SK-MEL-5 (cell line): ENCODE data around the gene EPHB2. TPM values are rescaled to one million over a fixed set of nuclear protein-coding genes. Genes with fewer than 3 reads are reported as not detected.
"Not testable (repeated sequence)": the region's sequence is repeated elsewhere in the genome, so short reads cannot be mapped to it uniquely, and the experiment has no call there.

Experiments used
- DNase-seq: peaks from one replicate; pipeline ENCODE4 v3.0.0-alpha.2; 2016; ENCODE audit warnings: low read depth, low spot score
- in situ Hi-C: cut with HindIII; loops from 2 replicates; pipeline ENCODE4 v1.10.0; 2016; ENCODE audit warnings: low sequenced_read_pairs, high pct_unique_total_duplicates, low pct_unique_long_range_greater_than_20kb
- total RNA-seq: library from RNA; depleted of rRNA; stranded (reverse); fragments of >200 nt; shearing (Covaris generic); gene quantifications from 2 replicates; pipeline ENCODE4 v1.2.3, GENCODE V29; 2014

EPHB2 gene
- total RNA-seq, 1 experiment from 2014 or later: 1.3 TPM

GRCh38 chr1:22944346-22945055, 233.9 kb downstream of the EPHB2 start:
- in situ Hi-C loops: no loop called here

GRCh38 chr1:22945171-22945570, 234.5 kb downstream of the EPHB2 start:
- not testable (repeated sequence) for DNase-seq

More at GRCh38 chr1:22944346-22945055, 233.9 kb downstream of the EPHB2 start:
- no peak for DNase-seq

GRCh38 chr1:22949822-22950331, 239.2 kb downstream of the EPHB2 start:
- in situ Hi-C loops: no loop called here

More at GRCh38 chr1:22945171-22945570, 234.5 kb downstream of the EPHB2 start:
- in situ Hi-C loops: not testable (repeated sequence)

GRCh38 chr1:22951796-22952195, 241.2 kb downstream of the EPHB2 start:
- DNase-seq: no peak
- in situ Hi-C loops: no loop called here

More at GRCh38 chr1:22949822-22950331, 239.2 kb downstream of the EPHB2 start:
- no peak for DNase-seq

GRCh38 chr1:22952694-22953056, 242.0 kb downstream of the EPHB2 start:
- DNase-seq: no peak
- in situ Hi-C loops: no loop called here

GRCh38 chr1:22953057-22953739, 242.6 kb downstream of the EPHB2 start:
- no peak for DNase-seq
- in situ Hi-C loops: no loop called here

GRCh38 chr1:22953740-22954141, 243.1 kb downstream of the EPHB2 start:
- DNase-seq: no peak
- in situ Hi-C loops: no loop called here

GRCh38 chr1:22955146-22955545, 244.5 kb downstream of the EPHB2 start:
- in situ Hi-C loops: no loop called here
- no peak for DNase-seq

GRCh38 chr1:22957066-22957465, 246.4 kb downstream of the EPHB2 start:
- no peak for DNase-seq
- in situ Hi-C loops: no loop called here

GRCh38 chr1:22958556-22958955, 247.9 kb downstream of the EPHB2 start:
- DNase-seq: no peak
- in situ Hi-C loops: no loop called here

GRCh38 chr1:22959545-22960360, 249.1 kb downstream of the EPHB2 start:
- in situ Hi-C loops: no loop called here
- DNase-seq: no peak

- in situ Hi-C loops: no loop called here
- no peak for DNase-seq
These were observed 251.9 kb downstream of the EPHB2 start for GRCh38 chr1:22962558-22962957.

GRCh38 chr1:22963044-22963677, 252.5 kb downstream of the EPHB2 start:
- in situ Hi-C loops: no loop called here

GRCh38 chr1:22966309-22966708, 255.7 kb downstream of the EPHB2 start:
- in situ Hi-C loops: no loop called here

More at GRCh38 chr1:22963044-22963677, 252.5 kb downstream of the EPHB2 start:
- DNase-seq: no peak

GRCh38 chr1:22967833-22968232, 257.2 kb downstream of the EPHB2 start:
- no peak for DNase-seq
- in situ Hi-C loops: no loop called here

More at GRCh38 chr1:22966309-22966708, 255.7 kb downstream of the EPHB2 start:
- DNase-seq: no peak

GRCh38 chr1:22969304-22969709, 258.7 kb downstream of the EPHB2 start:
- DNase-seq: peak; percentile 84
- in situ Hi-C loops: no loop called here

GRCh38 chr1:22970096-22970495, 259.5 kb downstream of the EPHB2 start:
- in situ Hi-C loops: no loop called here
- DNase-seq: no peak
